NCI-H187 (cell line): ENCODE data around the gene CEP20.
"Not testable (repeated sequence)": the region's sequence is repeated elsewhere in the genome, so short reads cannot be mapped to it uniquely, and the experiment has no call there.

Experiments used
- DNase-seq, 2 experiments: peaks; one replicate each; lab custom pipeline; 2025; lab: John Stamatoyannopoulos, UW

The CEP20 gene, protein sequence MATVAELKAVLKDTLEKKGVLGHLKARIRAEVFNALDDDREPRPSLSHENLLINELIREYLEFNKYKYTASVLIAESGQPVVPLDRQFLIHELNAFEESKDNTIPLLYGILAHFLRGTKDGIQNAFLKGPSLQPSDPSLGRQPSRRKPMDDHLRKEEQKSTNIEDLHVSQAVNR

DNA sequence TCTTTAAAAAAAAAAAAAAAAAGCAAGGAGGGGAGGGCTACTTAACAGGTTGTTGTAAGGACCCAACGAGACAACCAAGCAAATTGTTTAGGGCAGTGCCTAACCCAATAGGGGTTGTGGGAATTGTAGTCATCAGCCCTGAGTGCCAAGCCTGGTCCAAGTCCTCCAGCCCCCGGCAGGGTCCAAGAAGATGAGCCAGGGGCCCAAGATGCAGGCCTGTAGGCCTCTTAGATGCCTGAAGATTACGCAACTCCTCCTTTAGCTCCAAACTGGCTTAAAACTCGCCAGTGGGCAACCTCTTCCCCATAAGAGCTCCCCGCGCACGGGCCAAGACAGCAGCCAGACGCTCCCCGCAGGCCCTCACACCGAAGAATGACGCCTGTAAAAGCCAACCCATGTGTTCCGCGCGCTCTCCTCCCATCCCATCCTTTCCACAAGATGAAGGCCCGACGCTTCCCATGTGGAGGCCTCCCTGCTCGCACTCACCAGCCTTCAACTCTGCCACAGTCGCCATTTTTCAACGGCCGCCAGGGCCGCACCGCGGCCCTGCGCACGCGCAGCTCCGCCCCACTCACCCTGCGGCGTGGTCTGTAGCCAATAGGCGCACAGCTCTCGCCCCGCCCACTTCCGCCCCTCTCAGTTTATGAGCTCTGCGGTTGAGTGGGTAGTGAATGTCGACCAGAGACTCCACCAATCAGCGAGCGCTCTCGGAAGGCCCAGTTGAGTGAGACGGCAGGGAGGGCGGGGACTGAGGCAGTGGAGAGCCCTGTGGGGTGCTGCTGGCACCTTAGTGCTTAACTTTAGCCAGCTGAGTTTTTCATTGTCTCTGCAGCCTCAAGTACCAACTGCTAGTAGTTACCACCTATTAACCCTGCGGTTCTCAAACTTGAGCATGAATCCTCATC is at the start of gene CEP20:
Gene CEP20 (minus strand): TSS at position 532 of the 905 bp plus-strand sequence. CDS start 18 bp downstream, at position 514.
- peak; percentile 89 to 94 for DNase-seq

DNA sequence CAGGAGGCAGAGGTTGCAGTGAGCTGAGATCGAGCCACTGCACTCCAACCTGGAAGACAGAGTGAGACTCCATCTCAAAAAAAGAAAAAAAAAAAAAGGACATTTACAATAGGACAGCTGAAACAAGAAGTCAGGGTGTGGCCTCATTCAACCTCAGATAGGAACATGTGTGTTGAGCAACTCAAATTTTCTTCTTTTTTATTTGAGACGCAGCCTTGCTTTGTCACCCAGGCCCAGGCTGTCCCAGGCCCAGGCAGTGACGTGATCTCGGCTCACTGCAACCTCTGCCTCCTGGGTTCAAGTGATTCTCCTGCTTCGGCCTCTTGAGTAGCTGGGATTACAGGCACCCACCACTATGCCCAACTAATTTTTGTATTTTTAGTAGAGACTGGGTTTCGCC is 48.4 kb upstream of the CEP20 start:
- DNase-seq, result not testable (repeated sequence)

GRCh38 chr16:15934991-15935390 is 46.6 kb upstream of the CEP20 start:
- DNase-seq, result no peak

GRCh38 chr16:15933781-15934180 is 45.4 kb upstream of the CEP20 start:
- DNase-seq, result no peak

- no peak for DNase-seq
Measured at GRCh38 chr16:15932939-15933338, 44.5 kb upstream of the CEP20 start.

DNA sequence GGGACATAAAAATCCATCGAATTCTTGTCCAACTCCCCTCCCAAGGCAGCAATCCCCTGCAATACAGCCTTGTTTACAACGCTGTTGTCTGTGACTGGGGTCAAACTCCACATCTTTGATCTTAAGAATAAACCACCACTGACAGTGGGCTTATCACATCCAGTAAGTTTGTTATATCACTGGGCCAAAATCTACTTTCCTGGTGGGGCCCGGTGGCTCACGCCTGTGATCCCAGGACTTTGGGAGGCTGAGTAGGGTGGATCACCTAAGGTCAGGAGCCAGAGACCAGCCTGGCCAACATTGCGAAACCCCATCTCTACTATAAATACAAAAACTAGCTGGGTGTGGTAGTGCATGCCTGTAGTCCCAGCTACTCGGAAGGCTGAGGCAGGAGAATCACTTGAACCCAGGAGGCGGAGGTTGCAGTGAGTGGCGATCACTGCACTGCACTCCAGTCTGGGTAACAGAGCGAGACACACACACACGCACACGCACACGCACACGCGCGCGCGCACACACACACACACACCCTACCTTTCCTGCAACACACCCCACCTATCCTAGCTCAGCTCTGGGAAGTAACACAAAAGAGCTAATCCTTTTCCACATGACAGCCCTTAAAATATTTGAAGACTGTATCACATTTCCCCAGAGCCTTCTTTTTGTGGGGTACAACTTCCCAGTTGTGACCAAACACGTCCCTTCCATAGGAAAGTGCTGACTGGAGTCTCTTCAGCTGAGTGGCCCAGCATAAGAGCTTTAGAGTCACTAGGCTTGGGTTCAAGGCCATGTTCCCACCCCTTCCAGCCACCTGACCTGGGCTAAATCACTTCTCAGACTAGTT is 40.1 kb upstream of the CEP20 start:
- no peak for DNase-seq

DNA sequence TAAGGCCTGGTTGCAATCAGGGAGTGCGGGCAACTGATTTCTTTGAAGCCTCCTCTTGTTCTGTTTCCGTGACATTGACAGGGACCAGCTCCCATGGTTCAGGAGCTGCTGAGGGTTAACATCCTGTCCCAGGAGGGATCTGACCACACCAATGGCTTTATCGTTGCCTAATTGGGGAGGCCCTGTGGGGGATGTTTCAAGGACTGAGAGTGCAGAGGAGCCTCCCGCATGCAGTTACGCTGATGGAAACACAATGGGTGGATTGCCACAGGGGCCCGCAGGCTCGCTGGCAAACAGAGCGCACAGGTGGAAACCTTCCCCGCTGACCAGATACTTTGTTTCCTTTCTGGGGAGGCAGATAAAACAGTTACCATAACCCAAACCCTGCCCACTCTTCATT is 37.2 kb upstream of the CEP20 start:
- DNase-seq, result no peak

DNA sequence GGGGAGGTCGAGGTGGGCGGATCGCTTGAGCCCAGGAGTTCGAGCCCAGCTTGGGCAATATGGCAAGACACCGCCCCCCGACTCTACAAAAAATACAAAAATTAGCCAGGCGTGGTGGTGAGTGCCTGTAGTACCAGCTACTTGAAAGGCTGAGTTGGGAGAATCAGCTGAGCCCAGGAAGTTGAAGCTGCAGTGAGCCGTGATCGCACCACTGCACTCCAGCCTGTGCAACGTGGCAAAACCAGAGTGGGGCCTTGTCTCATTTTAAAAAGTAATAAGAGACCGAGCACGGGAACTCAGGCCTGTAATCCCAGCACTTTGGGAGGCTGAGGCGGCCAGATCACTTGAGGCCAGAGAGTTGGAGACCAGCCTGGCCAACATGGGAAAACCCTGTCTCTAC is 36.6 kb upstream of the CEP20 start:
- no peak for DNase-seq

DNA sequence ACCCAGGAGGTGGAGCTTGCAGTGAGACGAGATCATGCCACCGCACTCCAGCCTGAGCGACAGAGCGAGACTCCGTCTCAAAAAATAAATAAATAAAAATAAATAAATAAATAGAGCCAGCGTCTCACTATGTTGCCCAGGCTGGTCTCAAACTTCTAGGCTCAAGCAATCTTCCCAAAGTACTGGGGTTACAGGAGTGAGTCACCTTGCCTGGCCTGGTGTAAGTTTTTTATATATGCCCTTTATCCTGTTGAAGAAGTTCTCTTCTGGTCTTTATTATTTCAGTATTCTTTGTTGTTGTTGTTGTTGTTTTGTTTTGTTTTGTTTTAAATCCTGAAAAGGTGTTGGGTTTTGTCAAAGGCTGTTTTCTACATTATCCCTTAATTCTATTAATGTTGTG is 30.9 kb upstream of the CEP20 start:
- no peak for DNase-seq

DNA sequence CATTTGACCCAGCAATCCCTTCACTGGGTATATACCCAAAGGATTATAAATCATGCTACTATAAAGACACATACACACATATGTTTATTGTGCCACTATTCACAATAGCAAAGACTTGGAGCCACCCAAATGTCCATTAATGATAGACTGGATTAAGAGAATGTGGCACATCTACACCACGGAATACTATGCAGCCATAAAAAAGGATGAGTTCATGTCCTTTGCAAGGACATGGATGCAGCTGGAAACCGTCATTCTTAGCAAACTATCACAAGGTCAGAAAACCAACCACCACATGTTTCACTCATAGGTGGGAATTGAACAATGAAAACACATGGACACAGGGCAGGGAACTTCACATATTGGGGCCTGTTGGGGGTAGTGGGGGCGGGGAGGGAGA is 29.9 kb upstream of the CEP20 start:
- DNase-seq, result not testable (repeated sequence)

GRCh38 chr16:15916323-15916722 is 27.9 kb upstream of the CEP20 start:
- DNase-seq, result no peak

GRCh38 chr16:15915555-15916081 is 27.2 kb upstream of the CEP20 start:
- DNase-seq, result no peak

GRCh38 chr16:15913046-15913698 is 24.8 kb upstream of the CEP20 start:
- no peak for DNase-seq

- no peak for DNase-seq
Measured at GRCh38 chr16:15911198-15911597, 22.8 kb upstream of the CEP20 start.

GRCh38 chr16:15907863-15908478 is 19.6 kb upstream of the CEP20 start:
- peak; percentile 68 to 71 for DNase-seq

GRCh38 chr16:15906439-15906838 is 18.0 kb upstream of the CEP20 start:
- no peak for DNase-seq

GRCh38 chr16:15903960-15904359 is 15.6 kb upstream of the CEP20 start:
- DNase-seq, result no peak

GRCh38 chr16:15900901-15901500 is 12.6 kb upstream of the CEP20 start:
- DNase-seq, result no peak

GRCh38 chr16:15900357-15900756 is 12.0 kb upstream of the CEP20 start:
- no peak for DNase-seq

DNA sequence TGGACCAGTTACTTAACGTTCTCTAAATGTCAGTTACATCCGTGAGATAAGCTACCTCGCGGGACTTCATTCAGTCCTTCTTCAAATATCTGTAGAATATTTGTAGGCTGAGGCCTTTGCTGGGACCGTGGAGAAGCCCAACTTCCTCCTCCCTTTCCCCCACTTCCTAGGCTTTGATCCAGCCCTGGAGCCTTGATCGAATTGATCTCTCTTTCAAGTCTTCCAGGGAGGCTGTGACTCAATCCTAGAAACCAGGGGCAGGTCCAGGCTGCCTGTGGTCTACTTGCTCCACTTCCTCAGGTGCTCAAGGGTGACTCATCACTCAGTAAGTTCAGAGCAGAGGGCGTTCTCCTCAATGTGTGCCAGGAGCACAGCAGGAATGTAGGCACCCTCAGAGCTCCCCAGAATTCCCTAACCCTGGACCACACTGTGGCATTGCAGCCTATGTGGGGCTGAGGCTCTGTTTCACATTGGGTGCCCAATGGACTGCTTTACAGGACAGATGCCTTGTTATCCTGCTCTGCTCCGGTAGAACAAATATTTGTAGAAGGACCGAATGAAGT is 11.2 kb upstream of the CEP20 start:
- DNase-seq, result no peak

DNA sequence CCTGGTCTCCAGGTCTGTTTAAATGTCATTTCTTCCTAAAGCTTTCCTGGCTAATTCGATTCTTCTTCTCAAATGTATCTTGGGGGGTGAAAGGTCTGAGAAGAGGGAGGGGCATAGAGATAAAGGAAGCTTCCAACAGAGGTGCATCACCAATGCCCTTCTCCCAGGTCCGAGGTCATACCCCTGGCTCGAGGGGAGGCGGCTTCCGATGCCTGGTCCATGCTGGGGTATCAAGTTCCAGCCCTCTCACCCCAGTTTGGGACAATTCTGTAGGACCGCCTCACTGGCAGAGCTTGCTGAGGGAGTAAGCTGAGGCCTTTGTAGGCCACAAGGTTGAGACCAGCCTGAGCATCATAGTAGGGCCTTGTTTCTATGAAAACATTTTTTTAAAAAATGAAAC is 10.3 kb upstream of the CEP20 start:
- no peak for DNase-seq
